HAP-1 (cell line): ENCODE data around the gene RAB7A.

Experiments used
- DNase-seq, 2 experiments: peaks; one replicate each; pipeline ENCODE4 v3.0.0-alpha.2; 2016 to 2020; ENCODE audit warnings: low spot score in 2 of 2
- H3K27me3 ChIP-seq: fragments of 250-450 bp; sonication (Bioruptor Pico); 2 replicates; pipeline ENCODE4 v1.5.1; 2020; ENCODE audit warnings: low read depth, mild to moderate bottlenecking, moderate library complexity
- H3K36me3 ChIP-seq: fragments of 250-450 bp; sonication (Bioruptor Pico); replicated peaks from 2 replicates; pipeline ENCODE4 v1.5.1; 2020; ENCODE audit warnings: mild to moderate bottlenecking
- H3K4me1 ChIP-seq: fragments of 250-450 bp; sonication (Bioruptor Pico); 2 replicates; pipeline ENCODE4 v1.5.1; 2020; ENCODE audit warnings: mild to moderate bottlenecking
- H3K4me3 ChIP-seq: fragments of 250-450 bp; sonication (Bioruptor Pico); 2 replicates; pipeline ENCODE4 v1.5.1; 2020; ENCODE audit warnings: mild to moderate bottlenecking, moderate library complexity
- H3K9me3 ChIP-seq: fragments of 250-450 bp; sonication (Bioruptor Pico); 2 replicates; pipeline ENCODE4 v1.5.1; 2020; ENCODE audit warnings: mild to moderate bottlenecking, moderate library complexity
- in situ Hi-C: fragments of 300-500 bp; cut with MboI; formaldehyde crosslinking; loops from 3 replicates; pipeline ENCODE4 v1.14.3; 2020; ENCODE audit warnings: low sequenced_read_pairs, inconsistent platforms, mixed read lengths

RAB7A gene

DNA sequence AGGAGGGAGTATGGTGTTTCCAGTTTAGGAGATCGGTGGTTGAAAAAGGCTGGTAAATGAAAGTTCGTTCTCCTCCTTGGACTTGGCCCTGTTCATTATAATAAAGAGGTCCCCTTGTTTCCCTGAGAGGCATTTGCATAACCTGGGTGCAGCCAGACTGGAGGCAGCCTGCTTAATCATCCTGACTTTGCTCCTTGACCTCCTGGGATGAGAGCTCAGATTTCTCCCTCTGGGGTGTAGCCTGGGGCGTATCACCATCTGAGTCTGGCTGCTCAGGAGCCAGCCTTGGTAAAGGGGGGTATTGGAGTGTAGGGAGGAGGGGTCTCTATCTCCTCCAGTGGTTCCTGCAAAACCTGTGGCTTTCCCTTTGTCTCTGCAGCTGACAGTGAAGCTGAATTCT lies 132.2 kb downstream of the RAB7A start:
- DNase-seq = no peak

DNA sequence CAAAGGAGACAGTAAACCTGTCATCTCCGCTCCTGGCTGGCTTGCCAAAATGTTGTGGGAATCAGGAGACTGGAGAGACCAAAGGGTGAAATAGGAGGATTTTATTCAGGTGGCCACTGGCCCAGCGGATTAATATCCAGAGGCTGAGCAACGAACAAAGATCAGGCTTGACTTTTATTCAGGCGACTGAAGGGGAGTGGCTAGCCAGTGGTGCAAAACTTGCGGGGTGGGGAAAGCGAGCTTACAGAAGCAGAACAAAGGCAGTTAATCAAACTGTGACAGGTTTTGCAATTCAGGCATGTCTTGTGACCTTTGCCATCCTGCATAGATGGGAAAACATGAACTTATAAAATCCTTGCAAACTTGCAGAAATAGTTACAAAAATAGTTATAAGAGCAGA lies 133.6 kb downstream of the RAB7A start:
- Histone ChIP-seq H3K27me3 (no peaks in the 10 kb centered on the region), H3K4me1 (peaks cover 8% of the 10 kb centered on the region), H3K4me3 (no peak overlapping the region), H3K36me3 (0 out of 2 replicates have a peak, but pooled peaks cover 6% of the 10 kb centered on the region), H3K9me3 (peaks cover 17% of the 10 kb centered on the region)
- DNase-seq = no peak
- in situ Hi-C loops = no loop called here

More for the DNA sequence above, 132.2 kb downstream of the RAB7A start:
- Histone ChIP-seq H3K9me3 (peaks cover 28% of the 10 kb centered on the region), H3K36me3 (0 out of 2 replicates have a peak, but pooled peaks cover 6% of the 10 kb centered on the region), H3K4me3 (no peak overlapping the region), H3K4me1 (peaks cover 3% of the 10 kb centered on the region), H3K27me3 (no peaks in the 10 kb centered on the region)
- in situ Hi-C loops = no loop called here

DNA sequence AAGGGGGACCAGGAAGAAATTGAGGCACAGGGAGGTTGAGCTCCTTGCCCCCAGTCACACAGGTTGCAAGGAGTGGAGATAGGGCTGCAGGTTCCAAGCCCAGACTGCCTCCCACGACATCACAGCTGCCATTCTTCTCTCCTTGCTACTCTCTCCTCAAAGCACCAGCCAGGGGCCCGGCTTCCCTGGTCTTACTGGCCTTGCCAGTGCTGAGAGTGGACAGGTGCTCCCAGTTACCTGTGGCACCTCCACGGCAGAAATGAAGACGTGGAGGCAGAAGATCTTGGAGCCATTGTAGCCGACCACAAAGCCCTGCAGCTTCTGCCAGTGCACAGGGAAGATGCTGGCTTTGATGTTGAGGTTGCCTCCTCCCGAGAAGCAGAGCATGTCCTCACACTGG lies 135.5 kb downstream of the RAB7A start:
- in situ Hi-C loops = no loop called here
- H3K36me3 ChIP-seq = 0 out of 2 replicates have a peak, but pooled peaks cover 6% of the 10 kb centered on the region
- H3K4me1 ChIP-seq = peaks cover 8% of the 10 kb centered on the region
- peaks cover 16% of the 10 kb centered on the region for H3K9me3 ChIP-seq
- no peaks in the 10 kb centered on the region for H3K27me3 ChIP-seq
- no peak for DNase-seq
- H3K4me3 ChIP-seq = no peak overlapping the region

DNA sequence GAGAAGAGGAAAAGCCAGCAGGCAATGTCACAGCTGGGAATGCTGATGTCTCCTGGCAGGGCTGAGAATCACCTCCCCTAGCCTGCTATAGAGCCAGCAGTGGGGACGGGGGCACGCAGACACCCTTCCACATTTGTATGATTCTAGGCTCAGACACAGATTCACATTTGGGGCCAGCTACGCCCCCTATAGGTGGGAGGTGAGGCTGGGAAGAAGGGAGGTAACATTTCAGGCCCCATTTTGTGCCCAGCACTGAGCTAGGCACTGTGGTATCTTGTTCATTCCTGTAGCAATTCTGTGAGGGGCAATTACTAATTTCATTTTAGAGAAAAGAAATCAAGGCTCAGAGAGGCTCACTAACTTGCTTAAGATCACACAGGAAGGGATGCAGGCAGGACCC lies 137.6 kb downstream of the RAB7A start:
- in situ Hi-C loops = no loop called here
- peak in 1 of 2 experiments; percentile 44 for DNase-seq
- Histone ChIP-seq H3K36me3 (0 out of 2 replicates have a peak, but pooled peaks cover 6% of the 10 kb centered on the region), H3K27me3 (no peaks in the 10 kb centered on the region), H3K9me3 (peaks cover 16% of the 10 kb centered on the region), H3K4me3 (no peak overlapping the region), H3K4me1 (peaks cover 8% of the 10 kb centered on the region)
